SHP77 (cell line): ENCODE results near the gene THBD.

Experiments
- DNase-seq, 2 experiments: peaks; one replicate each; lab custom pipeline; 2025; lab: John Stamatoyannopoulos, UW

Gene THBD, protein sequence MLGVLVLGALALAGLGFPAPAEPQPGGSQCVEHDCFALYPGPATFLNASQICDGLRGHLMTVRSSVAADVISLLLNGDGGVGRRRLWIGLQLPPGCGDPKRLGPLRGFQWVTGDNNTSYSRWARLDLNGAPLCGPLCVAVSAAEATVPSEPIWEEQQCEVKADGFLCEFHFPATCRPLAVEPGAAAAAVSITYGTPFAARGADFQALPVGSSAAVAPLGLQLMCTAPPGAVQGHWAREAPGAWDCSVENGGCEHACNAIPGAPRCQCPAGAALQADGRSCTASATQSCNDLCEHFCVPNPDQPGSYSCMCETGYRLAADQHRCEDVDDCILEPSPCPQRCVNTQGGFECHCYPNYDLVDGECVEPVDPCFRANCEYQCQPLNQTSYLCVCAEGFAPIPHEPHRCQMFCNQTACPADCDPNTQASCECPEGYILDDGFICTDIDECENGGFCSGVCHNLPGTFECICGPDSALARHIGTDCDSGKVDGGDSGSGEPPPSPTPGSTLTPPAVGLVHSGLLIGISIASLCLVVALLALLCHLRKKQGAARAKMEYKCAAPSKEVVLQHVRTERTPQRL

DNA sequence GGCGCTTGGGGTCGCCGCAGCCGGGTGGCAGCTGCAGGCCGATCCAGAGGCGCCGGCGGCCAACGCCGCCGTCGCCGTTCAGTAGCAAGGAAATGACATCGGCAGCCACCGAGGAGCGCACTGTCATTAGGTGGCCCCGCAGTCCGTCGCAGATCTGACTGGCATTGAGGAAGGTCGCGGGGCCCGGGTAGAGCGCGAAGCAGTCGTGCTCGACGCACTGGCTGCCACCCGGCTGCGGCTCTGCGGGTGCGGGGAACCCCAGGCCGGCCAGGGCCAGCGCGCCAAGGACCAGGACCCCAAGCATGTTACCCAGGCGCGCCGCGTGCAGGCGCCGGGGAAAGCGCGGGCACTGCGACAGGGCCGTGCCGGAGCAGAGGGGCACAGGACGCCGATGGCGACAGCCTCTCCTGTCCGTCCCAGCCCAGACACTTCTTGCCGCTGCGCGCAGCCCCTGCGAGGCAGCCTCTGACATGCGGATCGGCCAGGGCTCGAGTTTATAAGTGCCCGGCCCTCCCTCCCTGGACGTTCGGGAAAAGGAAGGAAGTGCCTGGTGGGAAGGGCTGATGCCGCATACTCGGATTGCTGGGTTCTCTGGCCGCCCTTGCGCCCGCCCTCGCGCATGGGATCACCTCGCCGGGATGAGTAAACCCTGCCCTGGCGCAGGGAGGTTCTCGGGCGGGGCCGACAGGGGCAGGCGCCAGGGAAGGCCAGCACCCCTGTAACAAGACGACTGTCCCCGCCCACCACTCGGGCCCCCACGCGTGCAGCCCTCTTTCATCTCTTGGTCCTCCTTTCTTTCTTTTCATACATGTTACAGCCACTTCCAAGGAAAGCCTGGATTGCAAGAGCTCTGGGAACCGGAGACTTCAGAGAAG, at the start of gene THBD:
THBD (minus strand) TSS at position 472 of the 875 bp plus-strand sequence; CDS start at position 304, 168 bp downstream.
- DNase-seq: no peak

DNA sequence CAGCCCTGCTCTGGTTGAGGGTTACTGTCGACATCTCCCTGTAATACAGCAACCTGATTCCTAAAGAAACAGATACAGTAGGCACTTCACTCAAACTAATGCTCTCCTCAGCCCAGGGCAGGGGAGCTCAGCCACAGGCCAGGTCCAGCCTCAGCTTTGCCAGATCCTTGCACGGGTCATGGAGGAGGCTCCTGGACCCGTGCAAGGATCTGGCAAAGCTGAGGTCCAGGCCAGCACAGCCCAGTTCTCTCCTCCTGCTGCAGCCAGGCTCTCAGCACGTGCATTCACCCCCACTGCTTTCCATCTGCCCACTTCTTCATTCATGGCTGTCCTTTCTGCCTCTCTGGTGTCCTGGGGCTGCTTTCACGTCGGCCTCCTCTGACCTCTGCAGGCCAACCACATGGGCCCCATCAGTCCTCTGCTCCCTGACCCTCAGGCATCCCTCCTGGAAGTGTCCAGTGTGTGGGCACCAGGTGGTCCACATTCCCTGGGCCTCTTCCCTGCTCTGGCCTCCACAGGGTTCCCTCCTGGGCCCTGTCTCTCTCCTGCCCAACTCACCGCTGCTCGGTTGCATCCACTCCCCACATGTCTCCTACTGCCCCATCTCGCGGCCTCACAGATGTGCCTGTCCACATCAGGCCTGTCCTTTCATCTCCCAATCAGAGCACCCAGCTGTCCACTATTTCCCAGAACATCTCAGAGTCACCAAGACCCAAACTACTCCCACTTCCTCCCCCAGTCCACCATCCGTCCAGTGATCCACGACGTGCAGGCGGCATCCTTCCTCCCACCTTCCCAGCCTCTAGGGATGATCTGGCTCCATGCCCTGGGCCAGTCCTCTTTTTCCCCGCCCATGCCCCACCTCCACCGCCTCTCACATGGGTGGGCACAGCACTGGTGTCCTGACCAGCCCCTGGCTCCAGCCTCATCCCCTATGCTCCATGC, 48.4 kb upstream of the THBD start:
- DNase-seq: no peak

DNA sequence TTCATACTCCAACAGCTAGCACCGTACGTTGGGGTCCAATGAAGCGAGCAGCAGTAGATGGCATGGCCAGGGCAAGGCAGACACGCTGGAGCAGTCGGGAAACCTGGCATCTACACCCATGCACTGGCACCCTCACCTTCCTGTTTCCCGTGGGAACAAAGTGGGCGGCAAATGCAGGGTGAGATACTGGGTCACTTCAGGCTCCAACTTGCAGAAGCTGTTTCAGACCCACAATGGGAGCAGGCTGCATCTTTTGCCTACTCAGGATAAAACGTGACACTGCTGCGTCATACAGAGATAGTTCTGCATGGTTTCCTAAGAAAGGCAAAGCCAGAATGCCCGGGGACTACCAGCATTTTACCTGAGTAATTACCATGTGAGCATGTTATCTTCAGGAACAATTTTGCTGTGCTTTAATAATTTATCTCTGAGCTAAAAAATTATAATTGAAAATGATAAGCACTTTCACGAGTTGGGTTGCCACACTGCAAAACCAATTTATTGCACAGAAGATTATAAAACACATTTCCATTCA, 47.6 kb upstream of the THBD start:
- no peak for DNase-seq

- DNase-seq: no peak
These were observed 46.6 kb upstream of the THBD start for GRCh38 chr20:23096097-23096496.

- DNase-seq: no peak
These were observed 46.0 kb upstream of the THBD start for GRCh38 chr20:23095499-23095898.

DNA sequence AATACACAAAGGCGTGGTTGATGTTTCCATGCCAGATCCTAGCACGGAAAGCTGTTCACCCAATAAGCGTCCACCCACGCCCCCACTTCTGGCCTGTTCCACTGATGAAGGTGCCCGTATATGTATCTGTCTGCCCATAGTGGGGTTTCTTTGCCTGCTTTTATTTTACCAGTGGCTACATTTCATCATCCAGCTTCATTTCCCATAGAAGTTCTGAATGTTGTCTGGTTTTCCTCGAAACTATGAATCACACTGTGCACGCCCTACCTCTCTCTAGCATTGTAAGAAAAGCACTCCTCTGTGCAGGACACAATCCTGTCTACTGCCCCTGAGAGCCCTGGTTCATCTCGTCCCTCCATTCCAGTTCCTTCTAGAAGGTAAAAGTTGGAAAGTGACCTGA, 45.5 kb upstream of the THBD start:
- no peak for DNase-seq

DNA sequence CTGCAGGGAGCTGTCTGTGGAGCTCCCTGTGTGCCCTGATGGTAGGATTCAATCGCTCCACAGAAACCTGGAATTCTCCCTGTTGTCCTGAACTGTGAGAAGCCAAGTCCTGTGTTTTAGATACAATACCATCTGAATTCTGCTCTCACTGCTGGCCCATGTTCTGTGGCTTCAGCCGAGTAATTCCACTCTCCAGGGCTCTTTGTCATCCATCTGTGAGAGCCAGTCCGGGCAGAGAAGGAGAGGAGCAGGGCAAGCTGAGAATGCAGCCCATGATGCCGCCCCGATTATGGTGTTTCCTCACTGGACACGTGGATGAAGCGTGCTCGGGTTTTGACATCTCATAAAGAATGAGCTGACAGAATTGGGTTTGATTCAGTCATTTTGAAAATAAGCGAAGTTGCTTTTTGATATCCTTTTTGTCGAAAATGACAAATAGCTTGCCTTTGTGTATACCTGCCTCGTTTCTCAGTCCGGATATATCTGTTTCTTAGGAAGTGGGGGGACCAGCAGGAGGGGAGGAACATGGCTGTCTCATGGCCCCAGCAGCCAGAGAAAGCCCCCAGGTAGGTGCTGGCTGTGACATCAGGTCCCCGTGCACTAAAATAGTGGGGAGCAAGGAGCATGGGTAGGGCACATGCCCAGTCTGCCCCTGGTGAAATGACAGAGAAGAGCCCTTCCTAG, 44.9 kb upstream of the THBD start:
- DNase-seq: no peak

GRCh38 chr20:23093613-23094012, 44.1 kb upstream of the THBD start:
- DNase-seq: no peak

DNA sequence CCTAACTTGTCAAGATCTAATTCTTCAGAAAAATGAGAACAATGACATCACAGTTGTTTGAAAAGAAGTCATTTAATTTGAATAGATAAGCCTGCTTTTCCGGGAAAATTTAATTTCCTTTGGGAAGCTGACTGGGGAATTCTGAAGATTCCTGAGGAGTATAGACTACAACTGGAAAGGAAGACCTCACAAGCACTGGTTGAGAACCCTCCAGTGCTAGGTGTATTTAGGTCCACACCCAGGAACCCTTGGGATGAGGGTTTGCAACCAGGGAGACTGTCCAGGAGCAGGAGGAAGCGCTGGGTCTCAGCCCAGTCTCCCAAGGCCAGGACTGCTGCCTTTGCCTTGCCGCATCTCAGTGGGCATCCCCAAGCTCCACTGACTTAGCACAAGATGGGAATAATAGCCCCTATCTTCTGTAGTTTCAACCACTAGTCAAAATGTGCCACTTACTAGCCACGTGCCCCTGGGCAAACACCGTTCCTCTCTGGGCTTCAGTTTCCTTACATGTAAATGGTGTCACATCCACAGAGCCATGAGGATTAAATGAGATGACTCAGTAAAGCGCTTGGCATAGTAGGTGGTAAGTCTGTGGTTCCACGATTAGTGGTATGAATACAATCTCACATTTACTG, 43.5 kb upstream of the THBD start:
- no peak for DNase-seq

GRCh38 chr20:23092384-23092756, 42.9 kb upstream of the THBD start:
- DNase-seq: peak; percentile 34 to 48

GRCh38 chr20:23091721-23092383, 42.4 kb upstream of the THBD start:
- DNase-seq: peak; percentile 48 to 52

DNA sequence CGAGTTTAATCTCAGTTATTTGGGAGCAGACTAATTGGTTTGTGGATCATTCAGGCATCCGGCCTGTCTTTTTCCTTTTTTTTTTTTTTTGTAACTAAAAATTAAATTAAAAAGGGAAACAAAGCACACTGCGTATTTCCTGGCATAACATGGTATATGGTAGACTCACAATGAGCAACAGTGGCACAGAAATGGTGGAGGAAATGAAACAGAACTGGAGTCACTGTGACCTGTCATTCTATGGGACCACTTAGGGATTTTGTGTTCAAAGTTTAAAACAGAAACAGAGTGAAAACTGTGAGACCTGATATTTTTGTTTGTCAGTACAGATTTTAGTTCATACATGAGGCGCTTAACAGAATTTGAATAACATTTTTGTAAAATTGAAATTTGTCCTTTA, 41.4 kb upstream of the THBD start:
- no peak for DNase-seq

GRCh38 chr20:23090147-23090546, 40.7 kb upstream of the THBD start:
- DNase-seq: no peak

GRCh38 chr20:23088866-23089265, 39.4 kb upstream of the THBD start:
- no peak for DNase-seq

- DNase-seq: no peak
These were observed 38.2 kb upstream of the THBD start for GRCh38 chr20:23087587-23088251.

DNA sequence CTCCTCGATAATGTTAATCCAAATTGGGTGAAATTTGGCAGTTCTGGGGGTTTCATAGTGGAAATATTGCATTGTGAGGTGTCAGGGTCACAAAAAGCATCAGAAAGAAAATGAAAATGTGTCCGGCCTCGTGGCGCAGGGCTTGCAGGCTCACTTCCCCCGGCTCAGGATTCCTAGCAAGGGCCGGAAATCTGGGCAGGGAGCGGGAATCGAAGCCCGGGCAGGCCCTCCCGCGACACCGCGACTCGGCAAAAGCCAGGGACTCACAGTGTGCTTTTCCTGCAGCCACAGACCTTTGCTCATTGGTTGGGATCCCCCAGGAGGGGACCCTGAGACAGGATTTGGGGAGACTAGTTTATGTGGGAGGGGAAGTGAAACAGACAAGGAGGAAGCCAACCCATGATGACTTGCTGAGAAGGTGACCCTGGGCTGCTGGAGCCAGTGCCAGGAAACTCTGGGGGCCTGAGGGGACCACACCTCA, 37.5 kb upstream of the THBD start:
- no peak for DNase-seq

- DNase-seq: no peak
These were observed 36.6 kb upstream of the THBD start, which contains the start of gene CD93 for GRCh38 chr20:23086056-23086566. Gene CD93 (minus strand): TSS chr20:23086324. CDS start chr20:23086192, 132 bp downstream.

DNA sequence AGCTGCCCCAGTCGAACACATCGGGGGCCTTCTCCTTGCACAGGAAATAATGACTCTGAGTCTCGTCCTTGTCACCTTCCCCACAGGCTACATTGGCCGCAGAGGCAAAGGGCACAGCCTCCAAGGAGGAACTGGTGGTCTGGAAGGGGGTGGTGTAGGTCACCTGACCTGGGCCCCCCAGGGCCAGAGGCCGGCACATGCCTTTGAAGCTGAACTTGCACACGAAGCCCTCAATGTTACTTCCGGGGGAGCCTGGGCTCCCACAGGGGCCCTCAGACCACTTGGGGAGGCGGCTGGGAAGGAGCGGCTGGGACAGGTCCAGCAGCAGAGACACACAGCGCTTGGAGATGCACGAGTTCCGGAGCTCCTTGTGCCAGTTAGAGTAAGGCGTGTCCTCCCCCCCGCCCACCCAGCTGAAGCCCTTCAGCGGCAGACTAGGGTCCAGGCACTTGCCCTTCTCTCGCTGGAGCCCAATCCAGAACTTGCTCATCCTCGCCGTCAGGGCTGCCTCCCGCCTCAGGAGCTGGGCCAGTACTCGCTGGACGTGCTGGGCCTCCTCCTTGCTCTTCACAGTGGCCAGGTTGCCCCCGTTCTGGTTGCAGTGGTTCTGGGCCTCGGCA, 36.1 kb upstream of the THBD start:
- DNase-seq: no peak
